DND-41 (cell line): ENCODE results near the gene SUPT6H.
A peak's percentile ranks its signal among the peaks of the same experiment; 100 is the strongest.
"Not testable (repeated sequence)": the region's sequence is repeated elsewhere in the genome, so short reads cannot be mapped to it uniquely, and the experiment has no call there.

Source experiments
- ATAC-seq: fragments of 200-7000 bp; cut with Tn5 transposase; 3 replicates; pipeline ENCODE4 v1.9.1; 2021; ENCODE audit warnings: low read depth; ENCODE audit not compliant: insufficient read depth
- DNase-seq: peaks from one replicate; pipeline ENCODE4 v3.0.0-alpha.2; 2020
- H2AFZ ChIP-seq: 2 replicates; pipeline ENCODE4 v1.6.0; 2012; ENCODE audit warnings: low read depth, low read length
- H3K27ac ChIP-seq: 2 replicates; pipeline ENCODE4 v1.5.1; 2012; ENCODE audit warnings: low read length, inconsistent platforms
- H3K27me3 ChIP-seq: fragments of 200-600 bp; sonication (generic); 2 replicates; pipeline ENCODE4 v1.6.0; 2012; ENCODE audit warnings: low read length, mild to moderate bottlenecking, inconsistent platforms; ENCODE audit not compliant: insufficient read depth, poor library complexity
- H3K36me3 ChIP-seq: 2 replicates; pipeline ENCODE4 v1.5.1; 2012; ENCODE audit warnings: low read length, inconsistent platforms; ENCODE audit not compliant: insufficient read depth
- H3K4me1 ChIP-seq: 2 replicates; pipeline ENCODE4 v1.5.1; 2012; ENCODE audit warnings: mild to moderate bottlenecking, low read length; ENCODE audit not compliant: insufficient read depth
- H3K4me2 ChIP-seq: 2 replicates; pipeline ENCODE4 v1.6.0; 2012; ENCODE audit warnings: mild to moderate bottlenecking, moderate library complexity, low read length, inconsistent platforms; ENCODE audit not compliant: insufficient read depth
- H3K4me3 ChIP-seq, 2 experiments: fragments of 200-600 bp in 1 of 2; shearing (Covaris generic) in 1 of 2; 2 replicates each; pipeline ENCODE4 v1.5.1; 2012 to 2016; ENCODE audit warnings: inconsistent platforms in 2 of 2, low read length in 2 of 2, mild to moderate bottlenecking in 2 of 2, low read depth in 1 of 2, moderate library complexity in 1 of 2
- H3K79me2 ChIP-seq: 2 replicates; pipeline ENCODE4 v1.6.0; 2012; ENCODE audit warnings: low read length, inconsistent platforms; ENCODE audit not compliant: insufficient read depth
- H3K9ac ChIP-seq: 2 replicates; pipeline ENCODE4 v1.6.0; 2012; ENCODE audit warnings: low read depth, mild to moderate bottlenecking, inconsistent platforms, low read length, moderate library complexity
- H3K9me3 ChIP-seq: 2 replicates; pipeline ENCODE4 v1.5.1; 2012; ENCODE audit warnings: low read length, moderate library complexity, mild to moderate bottlenecking, inconsistent platforms; ENCODE audit not compliant: insufficient read depth, severe bottlenecking
- H4K20me1 ChIP-seq: 2 replicates; pipeline ENCODE4 v1.6.0; 2012; ENCODE audit warnings: low read length; ENCODE audit not compliant: insufficient read depth
- EZH2 ChIP-seq: IDR thresholded peaks from 3 replicates; pipeline ENCODE4 v1.6.1; 2012; ENCODE audit warnings: borderline replicate concordance, low read depth, mild to moderate bottlenecking, moderate library complexity, low read length, inconsistent platforms; ENCODE audit not compliant: severe bottlenecking
- TF ChIP-seq, protein P1 (sequence below): IDR thresholded peaks from 2 replicates; pipeline ENCODE4 v1.5.1; 2012; ENCODE audit warnings: borderline replicate concordance, low read length, moderate library complexity, mild to moderate bottlenecking; ENCODE audit not compliant: poor library complexity, severe bottlenecking; ENCODE audit errors: extremely low read depth

Gene SUPT6H

GRCh38 chr17:28655160-28655559 is 6.8 kb upstream of the SUPT6H start:
- ATAC-seq = no peak
- peaks cover 6% of the 10 kb centered on the region for H3K9me3 ChIP-seq
- H3K36me3 ChIP-seq = peaks cover 59% of the 10 kb centered on the region
- H3K4me2 ChIP-seq = no peak overlapping the region
- no peaks in the 10 kb centered on the region for H3K27me3 ChIP-seq
- H4K20me1 ChIP-seq = no peaks in the 10 kb centered on the region
- no peak for DNase-seq
- no peak overlapping the region for H3K9ac ChIP-seq
- H3K79me2 ChIP-seq = peaks cover 34% of the 10 kb centered on the region
- TF ChIP-seq EZH2 = no peak
- TF ChIP-seq, protein P1, sequence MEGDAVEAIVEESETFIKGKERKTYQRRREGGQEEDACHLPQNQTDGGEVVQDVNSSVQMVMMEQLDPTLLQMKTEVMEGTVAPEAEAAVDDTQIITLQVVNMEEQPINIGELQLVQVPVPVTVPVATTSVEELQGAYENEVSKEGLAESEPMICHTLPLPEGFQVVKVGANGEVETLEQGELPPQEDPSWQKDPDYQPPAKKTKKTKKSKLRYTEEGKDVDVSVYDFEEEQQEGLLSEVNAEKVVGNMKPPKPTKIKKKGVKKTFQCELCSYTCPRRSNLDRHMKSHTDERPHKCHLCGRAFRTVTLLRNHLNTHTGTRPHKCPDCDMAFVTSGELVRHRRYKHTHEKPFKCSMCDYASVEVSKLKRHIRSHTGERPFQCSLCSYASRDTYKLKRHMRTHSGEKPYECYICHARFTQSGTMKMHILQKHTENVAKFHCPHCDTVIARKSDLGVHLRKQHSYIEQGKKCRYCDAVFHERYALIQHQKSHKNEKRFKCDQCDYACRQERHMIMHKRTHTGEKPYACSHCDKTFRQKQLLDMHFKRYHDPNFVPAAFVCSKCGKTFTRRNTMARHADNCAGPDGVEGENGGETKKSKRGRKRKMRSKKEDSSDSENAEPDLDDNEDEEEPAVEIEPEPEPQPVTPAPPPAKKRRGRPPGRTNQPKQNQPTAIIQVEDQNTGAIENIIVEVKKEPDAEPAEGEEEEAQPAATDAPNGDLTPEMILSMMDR = no peak
- no peak overlapping the region for H2AFZ ChIP-seq
- H3K4me1 ChIP-seq = no peaks in the 10 kb centered on the region; the same call in 1 of the 2 replicates
- H3K27ac ChIP-seq = no peak overlapping the region
- no peak overlapping the region for H3K4me3 ChIP-seq

DNA sequence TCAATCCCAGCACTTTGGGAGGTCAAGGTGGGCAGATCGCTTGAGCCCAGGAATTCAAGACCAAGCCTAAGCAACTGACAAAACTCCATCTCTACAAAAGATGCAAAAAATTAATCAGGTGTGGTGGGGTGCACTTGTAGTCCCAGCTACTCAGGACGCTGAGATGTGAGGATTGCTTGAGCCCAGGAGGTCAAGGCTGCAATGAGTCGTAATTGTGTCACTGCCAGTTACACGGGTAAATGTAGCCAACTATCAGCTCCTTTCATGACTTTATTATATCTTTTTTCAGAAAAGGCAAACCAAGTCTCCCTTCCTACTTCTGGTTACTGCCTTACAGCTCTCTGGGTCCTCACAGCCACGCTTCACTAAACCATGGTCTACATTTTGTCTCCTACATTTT is 4.2 kb upstream of the SUPT6H start:
- Histone ChIP-seq H2AFZ (no peak overlapping the region), H3K36me3 (peaks cover 55% of the 10 kb centered on the region), H3K79me2 (peaks cover 54% of the 10 kb centered on the region), H3K4me3 (no peak overlapping the region), H3K9ac (no peak overlapping the region), H3K9me3 (peaks cover 9% of the 10 kb centered on the region), H3K4me2 (no peak overlapping the region), H4K20me1 (no peaks in the 10 kb centered on the region), H3K27me3 (no peaks in the 10 kb centered on the region), H3K27ac (no peak overlapping the region), H3K4me1 (peaks cover 14% of the 10 kb centered on the region)
- DNase-seq = no peak
- no peak for TF ChIP-seq EZH2
- TF ChIP-seq, protein P1 = no peak
- ATAC-seq = no peak

DNA sequence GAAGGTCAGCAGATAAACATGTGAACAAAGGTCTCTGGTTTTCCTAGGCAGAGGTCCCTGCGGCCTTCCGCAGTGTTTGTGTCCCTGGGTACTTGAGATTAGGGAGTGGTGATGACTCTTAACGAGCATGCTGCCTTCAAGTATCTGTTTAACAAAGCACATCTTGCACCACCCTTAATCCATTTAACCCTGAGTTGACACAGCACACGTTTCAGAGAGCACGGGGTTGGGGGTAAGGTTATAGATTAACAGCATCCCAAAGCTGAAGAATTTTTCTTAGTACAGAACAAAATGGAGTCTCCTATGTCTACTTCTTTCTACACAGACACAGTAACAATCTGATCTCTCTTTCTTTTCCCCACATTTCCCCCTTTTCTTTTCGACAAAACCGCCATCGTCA is 3.7 kb upstream of the SUPT6H start:
- Histone ChIP-seq H3K4me1 (peaks cover 20% of the 10 kb centered on the region), H3K79me2 (peaks cover 60% of the 10 kb centered on the region), H3K36me3 (peaks cover 50% of the 10 kb centered on the region)
- H3K27ac ChIP-seq, H3K9ac ChIP-seq, H3K4me2 ChIP-seq, ATAC-seq, H2AFZ ChIP-seq, H4K20me1 ChIP-seq, H3K27me3 ChIP-seq, H3K4me3 ChIP-seq, H3K9me3 ChIP-seq, DNase-seq: not testable (repeated sequence)

GRCh38 chr17:28658766-28659496 is 3.1 kb upstream of the SUPT6H start:
- not testable (repeated sequence) for ATAC-seq, H4K20me1 ChIP-seq
- DNase-seq = peak; percentile 54

DNA sequence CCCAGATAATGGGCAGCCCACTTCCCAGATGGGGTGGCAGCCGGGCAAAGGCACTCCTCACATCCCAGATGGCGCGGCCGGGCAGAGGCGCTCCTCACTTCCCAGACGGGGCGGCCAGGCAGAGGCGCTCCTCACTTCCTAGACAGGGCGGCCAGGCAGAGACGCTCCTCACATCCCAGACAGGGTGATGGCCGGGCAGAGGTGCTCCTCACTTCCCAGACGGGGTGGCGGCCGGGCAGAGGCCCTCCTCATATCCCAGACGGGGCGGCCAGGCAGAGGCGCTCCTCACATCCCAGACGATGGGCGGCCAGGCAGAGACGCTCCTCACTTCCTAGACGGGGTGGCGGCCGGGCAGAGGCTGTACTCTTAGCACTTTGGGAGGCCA is 2.5 kb upstream of the SUPT6H start:
- H3K79me2 ChIP-seq = peaks cover 72% of the 10 kb centered on the region

More at GRCh38 chr17:28658766-28659496, 3.1 kb upstream of the SUPT6H start:
- H3K4me2 ChIP-seq, H3K27me3 ChIP-seq, H2AFZ ChIP-seq, H3K27ac ChIP-seq, H3K9ac ChIP-seq, H3K4me3 ChIP-seq, H3K9me3 ChIP-seq: not testable (repeated sequence)
- H3K4me1 ChIP-seq = peaks cover 26% of the 10 kb centered on the region
- peaks cover 48% of the 10 kb centered on the region for H3K36me3 ChIP-seq
- H3K79me2 ChIP-seq = peaks cover 66% of the 10 kb centered on the region

More for the DNA sequence above, 2.5 kb upstream of the SUPT6H start:
- H3K9me3 ChIP-seq, ATAC-seq, H4K20me1 ChIP-seq, H3K27ac ChIP-seq, H2AFZ ChIP-seq, H3K4me2 ChIP-seq, H3K9ac ChIP-seq, H3K4me3 ChIP-seq, H3K27me3 ChIP-seq: not testable (repeated sequence)
- Histone ChIP-seq H3K4me1 (peaks cover 31% of the 10 kb centered on the region), H3K36me3 (peaks cover 48% of the 10 kb centered on the region)
- peak; percentile 18 for DNase-seq
